ENCODE measurements around the gene PDS5A.
A peak's percentile ranks its signal among the peaks of the same experiment; 100 is the strongest.
"Not testable (repeated sequence)": the region's sequence is repeated elsewhere in the genome, so short reads cannot be mapped to it uniquely, and the experiment has no call there.

PDS5A gene

GRCh38 chr4:39970671-39971640, 6.8 kb downstream of the PDS5A start:
- H3K9ac ChIP-seq, result no peak overlapping the region
- peaks cover 87% of the 10 kb centered on the region for H3K36me3 ChIP-seq
- H3K4me1 ChIP-seq, result peaks cover 34% of the 10 kb centered on the region
- 0 out of 2 replicates have a peak overlapping the region, but pooled peaks have one; percentile 9 for H3K27ac ChIP-seq
- no peak overlapping the region for H3K4me3 ChIP-seq
- TF ChIP-seq Cebpa-rat (IDR thresholded peaks at IDR 0.05), result no peak
- peaks cover 100% of the 10 kb centered on the region for H4K20me1 ChIP-seq
- H3K27me3 ChIP-seq, result no peaks in the 10 kb centered on the region
- no peaks in the 10 kb centered on the region for H3K9me3 ChIP-seq
- H3K4me2 ChIP-seq, result peak overlapping the region; percentile 59

- H3K4me1 ChIP-seq, result peaks cover 28% of the 10 kb centered on the region
- no peak overlapping the region for H3K9ac ChIP-seq
- H4K20me1 ChIP-seq, result peaks cover 100% of the 10 kb centered on the region
- H3K9me3 ChIP-seq, result no peaks in the 10 kb centered on the region
- peak overlapping the region; percentile 65; the same call in 1 of the 2 replicates for H3K4me2 ChIP-seq
- H3K4me3 ChIP-seq, result no peak overlapping the region
- no peak overlapping the region for H3K27ac ChIP-seq
- H3K36me3 ChIP-seq, result peaks cover 74% of the 10 kb centered on the region
- no peak for TF ChIP-seq Cebpa-rat (IDR thresholded peaks at IDR 0.05)
- no peaks in the 10 kb centered on the region for H3K27me3 ChIP-seq
Observed at GRCh38 chr4:39963656-39964055, 14.1 kb downstream of the PDS5A start.

GRCh38 chr4:39961311-39961877, 16.3 kb downstream of the PDS5A start:
- H4K20me1 ChIP-seq, result peaks cover 100% of the 10 kb centered on the region
- H3K9ac ChIP-seq, result no peak overlapping the region
- no peaks in the 10 kb centered on the region for H3K27me3 ChIP-seq
- no peaks in the 10 kb centered on the region for H3K9me3 ChIP-seq
- no peak for TF ChIP-seq Cebpa-rat (IDR thresholded peaks at IDR 0.05)
- H3K4me3 ChIP-seq, result no peak overlapping the region
- peak overlapping the region; percentile 65; the same call in 1 of the 2 replicates for H3K4me2 ChIP-seq
- H3K27ac ChIP-seq, result no peak overlapping the region
- H3K36me3 ChIP-seq, result peaks cover 67% of the 10 kb centered on the region
- H3K4me1 ChIP-seq, result peaks cover 28% of the 10 kb centered on the region

- Histone ChIP-seq H3K27me3 (no peaks in the 10 kb centered on the region), H3K4me3 (no peak overlapping the region), H3K9me3 (no peaks in the 10 kb centered on the region), H3K4me2 (no peak overlapping the region), H3K4me1 (peaks cover 21% of the 10 kb centered on the region), H3K36me3 (peaks cover 78% of the 10 kb centered on the region), H3K9ac (no peak overlapping the region), H3K27ac (no peak overlapping the region), H4K20me1 (peaks cover 100% of the 10 kb centered on the region)
- TF ChIP-seq Cebpa-rat (IDR thresholded peaks at IDR 0.05), result no peak
Observed at GRCh38 chr4:39950861-39951481, 26.7 kb downstream of the PDS5A start.

GRCh38 chr4:39947963-39948362, 29.7 kb downstream of the PDS5A start:
- Histone ChIP-seq H3K9me3 (no peaks in the 10 kb centered on the region), H4K20me1 (peaks cover 100% of the 10 kb centered on the region), H3K27me3 (no peaks in the 10 kb centered on the region), H3K27ac (no peak overlapping the region), H3K4me2 (no peak overlapping the region), H3K4me3 (no peak overlapping the region), H3K4me1 (peaks cover 33% of the 10 kb centered on the region), H3K36me3 (peaks cover 62% of the 10 kb centered on the region), H3K9ac (no peak overlapping the region)
- no peak for TF ChIP-seq Cebpa-rat (IDR thresholded peaks at IDR 0.05)

GRCh38 chr4:39947417-39947816, 30.3 kb downstream of the PDS5A start:
- Histone ChIP-seq H3K27me3 (no peaks in the 10 kb centered on the region), H4K20me1 (peaks cover 100% of the 10 kb centered on the region), H3K4me2 (peak overlapping the region; percentile 72; the same call in 1 of the 2 replicates), H3K4me1 (peaks cover 33% of the 10 kb centered on the region), H3K4me3 (no peak overlapping the region), H3K9me3 (no peaks in the 10 kb centered on the region), H3K9ac (no peak overlapping the region), H3K36me3 (peaks cover 61% of the 10 kb centered on the region), H3K27ac (0 out of 2 replicates have a peak overlapping the region, but pooled peaks have one; percentile 51)
- no peak for TF ChIP-seq Cebpa-rat (IDR thresholded peaks at IDR 0.05)

- not testable (repeated sequence) for H3K4me3 ChIP-seq, H3K27ac ChIP-seq, H3K27me3 ChIP-seq, H3K4me2 ChIP-seq, H3K9ac ChIP-seq, H3K9me3 ChIP-seq
- peaks cover 62% of the 10 kb centered on the region for H3K36me3 ChIP-seq
- H3K4me1 ChIP-seq, result peaks cover 33% of the 10 kb centered on the region
- H4K20me1 ChIP-seq, result peaks cover 100% of the 10 kb centered on the region
Observed at GRCh38 chr4:39944245-39944644, 33.5 kb downstream of the PDS5A start.

- no peak overlapping the region for H3K27ac ChIP-seq
- H3K4me1 ChIP-seq, result peaks cover 28% of the 10 kb centered on the region
- H3K27me3 ChIP-seq, result no peaks in the 10 kb centered on the region
- no peak for TF ChIP-seq Cebpa-rat (IDR thresholded peaks at IDR 0.05)
- peaks cover 100% of the 10 kb centered on the region for H4K20me1 ChIP-seq
- no peaks in the 10 kb centered on the region for H3K9me3 ChIP-seq
- H3K4me2 ChIP-seq, result no peak overlapping the region
- peaks cover 64% of the 10 kb centered on the region for H3K36me3 ChIP-seq
- H3K4me3 ChIP-seq, result no peak overlapping the region
- no peak overlapping the region for H3K9ac ChIP-seq
Observed at GRCh38 chr4:39942507-39942906, 35.2 kb downstream of the PDS5A start.

GRCh38 chr4:39941682-39942217, 36.0 kb downstream of the PDS5A start:
- Histone ChIP-seq H3K4me1 (peaks cover 20% of the 10 kb centered on the region), H3K27ac (no peak overlapping the region), H3K27me3 (no peaks in the 10 kb centered on the region), H3K9ac (no peak overlapping the region), H3K36me3 (peaks cover 65% of the 10 kb centered on the region), H3K4me2 (no peak overlapping the region), H3K4me3 (no peak overlapping the region), H3K9me3 (no peaks in the 10 kb centered on the region), H4K20me1 (peaks cover 100% of the 10 kb centered on the region)
- no peak; the same call in 1 of the 2 replicates for TF ChIP-seq Cebpa-rat (IDR thresholded peaks at IDR 0.05)

All from BLaER1 (cell line).